Measurements from ENCODE around the gene CSAD. TPM values are rescaled to one million over a fixed set of nuclear protein-coding genes. Genes with fewer than 3 reads are reported as not detected.

CSAD gene
- polyA plus RNA-seq, 1 donor (not counting 4 experiments of a cell fraction or from before 2014, with no cell fraction given): 19.5 TPM

DNA sequence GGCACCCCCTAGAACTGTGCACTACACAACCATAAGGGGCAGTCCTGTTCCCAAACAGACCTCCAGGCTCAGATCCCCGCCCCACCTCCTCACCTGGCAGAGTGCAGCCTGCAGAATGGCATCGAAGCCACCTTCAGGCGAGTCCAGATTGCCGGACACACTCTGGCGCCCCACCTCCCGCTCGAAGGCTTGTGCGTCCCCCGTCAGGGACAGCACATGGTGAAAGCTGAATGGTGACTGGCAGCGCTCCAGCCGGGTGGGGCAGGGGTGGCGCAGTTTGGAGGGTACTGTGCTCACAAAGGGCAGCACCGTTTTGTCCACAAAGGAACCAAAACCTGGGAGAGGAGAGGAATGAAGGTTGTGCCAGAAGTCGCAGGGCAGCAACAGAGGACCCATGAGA lies 15.8 kb upstream of the CSAD start:
- Histone ChIP-seq H3K4me3 (ENCODE audit: control insufficient read depth in 2 of 3, extremely low read depth in 1 of 3, insufficient read depth in 2 of 3, low read depth in 1 of 3, low read length in 3 of 3) (no peak overlapping the region), H3K9me1 (ENCODE audit: control insufficient read depth, extremely low read depth, insufficient read depth, low read length) (no peaks in the 10 kb centered on the region), H3K9me3 (ENCODE audit: control insufficient read depth, low read depth, low read length) (no peaks in the 10 kb centered on the region), H4K20me1 (ENCODE audit: control insufficient read depth, extremely low read depth, insufficient read depth, low read length) (no peaks in the 10 kb centered on the region), H3K4me2 (ENCODE audit: control insufficient read depth, extremely low read depth, insufficient read depth, low read depth, low read length) (no peak overlapping the region), H3K27ac (ENCODE audit: control insufficient read depth, insufficient read depth, low read length) (no peak overlapping the region), H3K79me2 (ENCODE audit: control insufficient read depth, insufficient read depth, low read length) (no peaks in the 10 kb centered on the region), H3K27me3 (ENCODE audit: control insufficient read depth, extremely low read depth, insufficient read depth, low read length) (no peaks in the 10 kb centered on the region), H3K9ac (ENCODE audit: control insufficient read depth, extremely low read depth, insufficient read depth, low read length) (no peak overlapping the region), H3K4me1 (ENCODE audit: control insufficient read depth, extremely low read depth, insufficient read depth, low read length) (peaks cover 2% of the 10 kb centered on the region), H3K36me3 (ENCODE audit: control insufficient read depth in 2 of 2, extremely low read depth in 1 of 2, insufficient read depth in 2 of 2, low read length in 2 of 2) (no peaks in the 10 kb centered on the region), H2AFZ (ENCODE audit: control insufficient read depth, low read length) (no peak overlapping the region)
- dilution Hi-C loops (cut with MboI; ENCODE audit: extremely low pct_ligation_motif_present, low sequenced_read_pairs): no loop called here
- no peak for TF ChIP-seq EZH2 (IDR thresholded peaks at IDR 0.05; ENCODE audit: low read length)
- TF ChIP-seq, protein P1, sequence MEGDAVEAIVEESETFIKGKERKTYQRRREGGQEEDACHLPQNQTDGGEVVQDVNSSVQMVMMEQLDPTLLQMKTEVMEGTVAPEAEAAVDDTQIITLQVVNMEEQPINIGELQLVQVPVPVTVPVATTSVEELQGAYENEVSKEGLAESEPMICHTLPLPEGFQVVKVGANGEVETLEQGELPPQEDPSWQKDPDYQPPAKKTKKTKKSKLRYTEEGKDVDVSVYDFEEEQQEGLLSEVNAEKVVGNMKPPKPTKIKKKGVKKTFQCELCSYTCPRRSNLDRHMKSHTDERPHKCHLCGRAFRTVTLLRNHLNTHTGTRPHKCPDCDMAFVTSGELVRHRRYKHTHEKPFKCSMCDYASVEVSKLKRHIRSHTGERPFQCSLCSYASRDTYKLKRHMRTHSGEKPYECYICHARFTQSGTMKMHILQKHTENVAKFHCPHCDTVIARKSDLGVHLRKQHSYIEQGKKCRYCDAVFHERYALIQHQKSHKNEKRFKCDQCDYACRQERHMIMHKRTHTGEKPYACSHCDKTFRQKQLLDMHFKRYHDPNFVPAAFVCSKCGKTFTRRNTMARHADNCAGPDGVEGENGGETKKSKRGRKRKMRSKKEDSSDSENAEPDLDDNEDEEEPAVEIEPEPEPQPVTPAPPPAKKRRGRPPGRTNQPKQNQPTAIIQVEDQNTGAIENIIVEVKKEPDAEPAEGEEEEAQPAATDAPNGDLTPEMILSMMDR (optimal IDR thresholded peaks at IDR 0.05 in 1 of 3, IDR thresholded peaks at IDR 0.05 in 1 of 3, conservative IDR thresholded peaks at IDR 0.05 in 1 of 3; ENCODE audit: extremely low read depth in 1 of 3, insufficient read depth in 2 of 3, low read length in 3 of 3): no peak
- FAIRE-seq (no peak), DNase-seq (ENCODE audit: low read depth, low spot score) (no peak)

DNA sequence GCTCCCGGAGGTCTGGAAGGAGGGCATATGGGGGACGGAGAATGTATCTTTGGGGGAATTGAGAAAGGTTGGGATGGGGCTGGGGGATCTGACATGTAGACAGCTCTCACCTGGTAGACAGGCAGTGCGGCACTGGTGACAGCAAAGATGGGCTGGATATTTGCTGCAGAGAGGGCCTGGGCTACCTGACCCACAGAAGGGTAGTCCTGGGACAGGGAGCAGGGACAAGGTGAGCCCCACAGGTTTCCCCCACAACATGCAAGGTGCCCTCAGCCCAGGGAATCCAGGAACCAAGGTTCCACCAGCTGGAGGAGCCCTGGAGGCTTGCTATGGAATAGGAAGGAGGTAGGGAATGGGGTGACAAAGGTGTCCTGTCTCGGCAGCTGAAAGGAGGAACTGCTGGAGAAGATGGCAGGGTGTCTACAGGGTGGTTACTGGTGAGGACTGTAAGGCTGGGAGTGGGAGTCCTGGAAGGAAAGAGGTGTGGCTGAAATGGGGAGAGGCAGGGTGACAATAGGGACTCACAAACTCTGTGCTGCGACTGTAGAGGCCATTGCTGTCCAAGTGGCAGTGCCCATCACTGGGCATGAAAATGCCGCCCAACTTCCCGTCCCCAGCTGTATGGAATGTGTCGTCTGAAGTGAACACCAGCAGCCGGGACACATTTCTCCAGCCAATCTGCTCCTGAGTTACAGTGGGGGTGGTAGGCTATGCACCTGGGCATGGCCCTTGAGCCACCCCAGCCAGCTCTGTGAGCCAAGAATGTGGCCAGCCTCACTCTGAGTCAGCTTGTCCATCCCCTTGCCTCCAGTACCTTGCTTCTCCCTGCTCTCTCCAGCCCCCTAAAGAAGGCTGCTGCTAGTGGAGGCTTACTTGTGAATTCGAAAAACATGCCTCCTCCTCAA lies 15.0 kb upstream of the CSAD start:
- Histone ChIP-seq H4K20me1 (ENCODE audit: control insufficient read depth, extremely low read depth, insufficient read depth, low read length) (no peaks in the 10 kb centered on the region), H3K4me1 (ENCODE audit: control insufficient read depth, extremely low read depth, insufficient read depth, low read length) (peaks cover 2% of the 10 kb centered on the region), H3K4me3 (ENCODE audit: control insufficient read depth in 2 of 3, extremely low read depth in 1 of 3, insufficient read depth in 2 of 3, low read depth in 1 of 3, low read length in 3 of 3) (no peak overlapping the region), H3K36me3 (ENCODE audit: control insufficient read depth in 2 of 2, extremely low read depth in 1 of 2, insufficient read depth in 2 of 2, low read length in 2 of 2) (peaks cover 0 to 3% of the 10 kb centered on the region in 2 experiments), H3K4me2 (ENCODE audit: control insufficient read depth, extremely low read depth, insufficient read depth, low read depth, low read length) (no peak overlapping the region), H3K27me3 (ENCODE audit: control insufficient read depth, extremely low read depth, insufficient read depth, low read length) (no peaks in the 10 kb centered on the region), H3K79me2 (ENCODE audit: control insufficient read depth, insufficient read depth, low read length) (no peaks in the 10 kb centered on the region), H3K9me3 (ENCODE audit: control insufficient read depth, low read depth, low read length) (no peaks in the 10 kb centered on the region), H2AFZ (ENCODE audit: control insufficient read depth, low read length) (no peak overlapping the region), H3K27ac (ENCODE audit: control insufficient read depth, insufficient read depth, low read length) (no peak overlapping the region), H3K9ac (ENCODE audit: control insufficient read depth, extremely low read depth, insufficient read depth, low read length) (no peak overlapping the region), H3K9me1 (ENCODE audit: control insufficient read depth, extremely low read depth, insufficient read depth, low read length) (no peaks in the 10 kb centered on the region)
- no peak for FAIRE-seq
- dilution Hi-C loops (cut with MboI; ENCODE audit: extremely low pct_ligation_motif_present, low sequenced_read_pairs): no loop called here
- DNase-seq (ENCODE audit: low read depth, low spot score): no peak
- no peak for TF ChIP-seq EZH2 (IDR thresholded peaks at IDR 0.05; ENCODE audit: low read length)
- TF ChIP-seq, protein P1 (optimal IDR thresholded peaks at IDR 0.05 in 1 of 3, IDR thresholded peaks at IDR 0.05 in 1 of 3, conservative IDR thresholded peaks at IDR 0.05 in 1 of 3; ENCODE audit: extremely low read depth in 1 of 3, insufficient read depth in 2 of 3, low read length in 3 of 3): no peak

Measured in keratinocyte (primary cell).